NCI-H69 (cell line): ENCODE results near the gene NUAK2.

Source experiments
- DNase-seq: peaks from one replicate; lab custom pipeline; 2025; lab: John Stamatoyannopoulos, UW

Gene NUAK2

GRCh38 chr1:205319081-205320018 lies 2.2 kb downstream of the NUAK2 start:
- DNase-seq, result peak; percentile 95

DNA sequence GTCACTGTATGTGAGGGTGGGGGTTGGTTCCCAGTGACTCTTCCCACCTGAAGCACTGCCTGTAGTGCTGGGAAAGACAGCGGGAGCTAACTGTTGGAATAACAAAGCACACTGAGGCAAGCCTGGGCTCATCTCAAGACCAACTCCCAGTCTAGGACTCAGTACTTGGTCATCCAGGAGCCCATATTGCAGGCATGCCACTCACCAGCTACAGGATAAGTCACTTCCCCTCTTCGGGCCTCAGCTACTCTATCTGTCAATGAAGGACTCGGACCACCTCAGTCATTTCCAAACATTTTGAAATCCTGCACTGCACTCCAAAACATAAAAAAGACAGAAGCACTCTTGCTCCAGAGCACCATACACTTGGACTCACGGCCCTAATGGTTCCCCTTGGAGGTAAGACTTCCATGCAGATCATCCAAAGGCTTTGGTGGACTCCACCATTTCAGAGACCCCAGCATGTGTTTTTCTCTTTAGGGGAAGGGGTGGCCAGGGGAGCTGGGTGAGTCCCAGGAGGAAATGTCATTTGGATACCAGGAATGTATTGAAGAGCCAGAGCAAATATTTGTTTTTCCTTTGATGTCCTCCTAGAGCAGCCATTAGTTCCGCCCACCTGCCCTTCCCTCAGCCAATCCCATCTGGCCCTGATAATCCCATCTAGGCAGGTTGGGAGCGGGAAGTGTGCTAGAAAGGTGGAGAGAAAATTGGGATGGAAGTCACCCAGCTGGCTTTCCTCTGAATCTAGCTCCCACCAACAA lies 3.1 kb downstream of the NUAK2 start:
- DNase-seq, result peak; percentile 94

DNA sequence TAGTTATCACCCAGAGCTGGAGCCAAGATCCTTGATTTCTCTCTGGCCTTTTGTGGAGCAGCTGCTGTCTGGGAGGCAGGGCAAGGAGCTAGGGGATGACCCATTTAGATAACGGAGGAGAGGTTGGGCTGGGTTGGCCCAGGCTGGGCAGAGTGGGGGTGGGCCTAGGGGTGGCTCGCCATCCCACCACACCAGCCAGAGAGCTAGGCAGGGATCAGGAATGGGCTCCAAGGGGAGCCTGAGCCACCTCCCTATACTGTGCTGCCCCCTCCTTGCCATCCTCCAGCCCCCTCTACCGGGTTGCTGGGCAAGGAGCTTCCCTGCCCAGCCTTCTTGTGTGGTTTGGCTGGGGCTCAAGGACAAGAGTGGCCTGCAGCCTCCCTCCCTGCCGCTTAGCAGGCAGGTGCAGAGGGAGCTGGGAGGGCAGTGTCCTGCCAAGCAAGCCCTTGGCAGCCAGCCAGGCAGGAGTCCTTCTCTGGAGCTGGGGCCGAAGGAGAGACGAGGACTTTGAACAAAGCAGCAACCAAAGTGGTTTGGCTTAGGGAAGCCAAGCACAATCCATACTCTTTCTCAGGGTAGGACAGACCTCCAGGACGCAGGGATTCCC lies 4.1 kb downstream of the NUAK2 start:
- peak; percentile 98 for DNase-seq

GRCh38 chr1:205316161-205316566 lies 5.4 kb downstream of the NUAK2 start:
- no peak for DNase-seq

GRCh38 chr1:205315008-205315618 lies 6.4 kb downstream of the NUAK2 start:
- DNase-seq, result peak; percentile 54

DNA sequence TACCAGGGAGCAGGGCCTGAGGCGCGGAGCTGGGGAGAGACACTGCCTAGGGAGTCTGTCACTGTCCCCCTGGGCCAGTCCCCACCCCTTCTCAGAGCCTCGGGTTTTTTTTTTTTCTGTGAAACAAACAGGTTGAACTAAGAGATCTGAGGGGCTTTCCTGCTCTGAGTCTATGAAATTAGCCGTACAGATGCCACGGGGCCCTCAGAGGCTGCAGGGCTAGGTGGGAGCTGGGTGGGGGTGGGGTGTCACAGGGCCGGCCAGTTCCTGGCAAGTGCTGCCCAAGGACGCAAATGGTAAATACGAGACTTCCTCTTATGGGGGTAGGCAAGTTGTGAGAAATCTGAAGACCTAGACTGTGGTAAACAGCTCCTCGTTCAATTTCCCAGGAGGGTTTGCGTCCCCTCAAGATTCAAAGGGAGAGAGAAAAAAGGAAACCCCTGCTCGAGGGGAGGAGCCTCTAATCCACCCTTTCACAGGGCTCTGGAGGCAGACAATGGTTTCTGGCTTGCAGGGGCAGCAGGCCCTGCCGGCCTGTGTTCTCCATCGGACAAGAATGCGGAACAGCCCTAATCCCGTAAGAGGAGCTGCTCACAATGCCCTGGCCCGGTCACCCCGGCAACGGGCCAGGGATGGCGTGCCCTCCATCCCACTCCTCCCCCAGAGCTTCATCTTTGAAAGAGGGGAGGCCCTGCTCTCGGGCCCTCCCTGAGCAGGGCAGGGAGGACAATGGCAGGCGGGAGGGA lies 7.8 kb downstream of the NUAK2 start:
- DNase-seq, result no peak

GRCh38 chr1:205312866-205313562 lies 8.5 kb downstream of the NUAK2 start:
- DNase-seq, result no peak

DNA sequence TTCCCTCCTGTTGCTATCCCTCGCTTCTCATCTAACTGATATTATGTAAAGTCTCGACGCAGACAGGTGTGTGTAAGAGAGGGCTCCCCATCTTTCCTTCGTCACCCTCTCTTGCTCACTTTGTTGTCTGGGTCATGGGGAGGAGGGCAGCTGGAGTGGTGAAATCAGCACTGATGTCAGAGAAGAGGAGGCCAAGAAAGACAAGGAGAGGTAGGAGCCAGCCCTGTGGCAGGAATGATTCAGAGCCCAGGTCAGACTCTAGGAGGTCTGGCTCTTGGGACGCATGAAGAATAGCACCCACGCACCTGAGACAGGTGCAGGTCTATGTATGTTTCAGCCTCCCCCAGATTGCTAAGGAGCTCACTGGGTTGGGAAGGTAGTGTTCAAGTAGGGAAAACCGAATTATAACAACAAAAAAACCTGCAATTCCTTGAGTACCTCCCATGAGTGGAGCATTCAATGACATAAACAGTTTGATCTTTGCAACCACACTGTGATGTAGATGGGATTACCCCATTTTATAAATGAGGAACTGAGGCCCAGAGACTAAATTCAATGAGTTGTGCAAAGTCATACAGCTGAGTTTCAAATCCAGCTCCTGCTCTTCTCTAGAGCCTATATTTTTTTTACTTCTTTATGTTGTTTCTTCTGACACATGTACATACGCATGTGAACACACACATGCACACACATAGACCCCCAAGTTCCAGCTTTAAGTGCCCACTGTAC lies 10.4 kb downstream of the NUAK2 start:
- DNase-seq, result no peak

- DNase-seq, result no peak
Measured at GRCh38 chr1:205309741-205310140, 11.8 kb downstream of the NUAK2 start.

- DNase-seq, result no peak
Measured at GRCh38 chr1:205306929-205307566, 14.5 kb downstream of the NUAK2 start.

GRCh38 chr1:205304695-205305070 lies 16.9 kb downstream of the NUAK2 start:
- no peak for DNase-seq

DNA sequence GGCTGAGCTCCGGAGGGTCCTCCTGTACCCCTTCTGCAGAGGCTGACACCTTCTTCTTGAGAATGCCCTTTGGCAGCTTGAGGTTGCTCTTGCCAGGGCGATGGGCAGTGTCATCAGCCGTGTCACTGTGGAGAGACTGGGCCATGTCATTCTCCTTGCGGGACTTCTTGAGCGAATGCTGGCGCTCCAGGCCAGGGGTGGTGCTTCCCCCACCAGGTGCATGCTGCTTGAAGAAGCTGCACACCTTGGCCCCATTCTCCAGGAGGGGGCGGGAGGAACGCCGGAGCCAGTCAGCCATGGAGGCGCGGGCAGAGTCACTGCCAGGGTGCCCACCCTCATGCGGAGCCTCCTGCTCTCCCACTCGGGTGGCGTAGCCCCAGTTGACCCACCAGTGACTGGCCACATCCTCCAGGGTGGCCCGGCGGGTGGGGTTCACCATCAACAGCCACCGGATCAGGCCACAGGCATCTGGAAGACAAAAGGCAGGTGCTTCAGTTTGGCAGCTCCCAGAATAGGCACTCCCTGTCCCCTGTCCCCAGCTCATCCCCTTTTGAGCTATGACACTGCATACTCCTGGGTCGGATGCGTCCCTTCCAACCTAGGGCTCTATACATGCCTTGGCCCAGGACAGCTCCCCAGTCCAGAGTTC lies 17.4 kb downstream of the NUAK2 start:
- DNase-seq, result no peak

DNA sequence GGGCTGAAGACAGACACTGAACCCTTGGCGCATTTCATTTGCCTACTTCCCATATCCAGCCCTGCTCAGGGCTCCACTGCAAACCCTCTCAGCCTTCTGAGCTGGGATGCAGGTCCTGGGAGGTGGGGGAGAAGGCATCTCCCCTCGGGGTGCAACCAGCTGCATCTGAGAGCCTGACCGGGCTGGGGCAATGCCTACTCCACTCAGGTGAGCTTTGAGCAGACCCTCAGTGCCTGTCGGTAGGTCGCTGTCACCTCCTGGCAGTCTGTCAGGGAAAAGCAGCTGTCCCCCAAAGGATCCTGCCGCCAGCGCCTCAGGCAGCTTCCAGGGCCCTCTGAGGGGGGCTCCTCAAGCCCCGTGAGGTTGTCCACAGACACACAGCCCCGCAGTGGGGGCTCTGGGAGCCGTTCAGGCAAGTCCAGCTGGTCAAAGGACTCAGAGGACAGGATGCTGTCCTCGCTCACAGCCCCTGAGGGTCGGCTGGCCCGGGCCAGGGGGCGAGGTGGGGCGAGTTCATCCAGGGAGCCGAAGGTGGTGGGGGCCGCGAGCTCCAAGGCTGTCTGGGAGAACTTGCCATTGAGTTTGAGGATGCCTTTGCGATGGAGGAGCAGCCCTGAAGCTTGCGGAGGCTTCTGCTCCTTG lies 18.2 kb downstream of the NUAK2 start:
- no peak for DNase-seq

GRCh38 chr1:205301842-205302588 lies 19.5 kb downstream of the NUAK2 start:
- DNase-seq, result no peak

- peak; percentile 60 for DNase-seq
Measured at GRCh38 chr1:205301205-205301821, 20.2 kb downstream of the NUAK2 start.

GRCh38 chr1:205300149-205300548 lies 21.4 kb downstream of the NUAK2 start:
- no peak for DNase-seq

- no peak for DNase-seq
Measured at GRCh38 chr1:205298191-205298994, 23.2 kb downstream of the NUAK2 start.
